HG02763 (cell line): ENCODE results near the gene MT1E.
"Not testable (repeated sequence)": the region's sequence is repeated elsewhere in the genome, so short reads cannot be mapped to it uniquely, and the experiment has no call there.

Experiments used
- ATAC-seq: cut with Tn5 transposase; IDR thresholded peaks from one replicate; pipeline ENCODE4 v1.9.1; 2021; ENCODE audit warnings: mild to moderate bottlenecking, moderate library complexity; ENCODE audit not compliant: unreplicated experiment

MT1E gene

GRCh38 chr16:56606476-56607108 is 19.0 kb upstream of the MT1E start:
- no peak for ATAC-seq

GRCh38 chr16:56607109-56607618 is 18.4 kb upstream of the MT1E start:
- ATAC-seq, result no peak

- ATAC-seq, result no peak
These were observed 17.9 kb upstream of the MT1E start for GRCh38 chr16:56607675-56608042.

GRCh38 chr16:56608043-56608875 is 17.3 kb upstream of the MT1E start, which contains the start of gene MT2A:
Gene MT2A, plus strand, starts transcription at chr16:56608584. Its CDS starts 72 bp downstream, at chr16:56608656.
- peak; percentile 87 for ATAC-seq

GRCh38 chr16:56608876-56609462 is 16.6 kb upstream of the MT1E start:
- no peak for ATAC-seq

GRCh38 chr16:56609463-56609921 is 16.1 kb upstream of the MT1E start:
- ATAC-seq, result no peak

GRCh38 chr16:56610017-56610608 is 15.5 kb upstream of the MT1E start:
- ATAC-seq, result peak; percentile 32

- no peak for ATAC-seq
These were observed 14.9 kb upstream of the MT1E start for GRCh38 chr16:56610609-56611111.

- no peak for ATAC-seq
These were observed 14.2 kb upstream of the MT1E start for GRCh38 chr16:56611281-56611833.

GRCh38 chr16:56613706-56614105 is 11.9 kb upstream of the MT1E start:
- ATAC-seq, result no peak

- no peak for ATAC-seq
These were observed 11.0 kb upstream of the MT1E start for GRCh38 chr16:56614549-56614991.

GRCh38 chr16:56615353-56615752 is 10.2 kb upstream of the MT1E start:
- ATAC-seq, result no peak

GRCh38 chr16:56616608-56617211 is 8.9 kb upstream of the MT1E start:
- no peak for ATAC-seq

GRCh38 chr16:56617212-56618085 is 8.1 kb upstream of the MT1E start:
- ATAC-seq, result no peak

- ATAC-seq, result no peak
These were observed 7.4 kb upstream of the MT1E start for GRCh38 chr16:56618138-56618537.

- no peak for ATAC-seq
These were observed 5.2 kb upstream of the MT1E start for GRCh38 chr16:56620339-56620897.

GRCh38 chr16:56621665-56622445 is 3.7 kb upstream of the MT1E start:
- ATAC-seq, result not testable (repeated sequence)

GRCh38 chr16:56623184-56623583 is 2.4 kb upstream of the MT1E start:
- not testable (repeated sequence) for ATAC-seq
